ENCODE data around the gene RSPH6A.

DNA sequence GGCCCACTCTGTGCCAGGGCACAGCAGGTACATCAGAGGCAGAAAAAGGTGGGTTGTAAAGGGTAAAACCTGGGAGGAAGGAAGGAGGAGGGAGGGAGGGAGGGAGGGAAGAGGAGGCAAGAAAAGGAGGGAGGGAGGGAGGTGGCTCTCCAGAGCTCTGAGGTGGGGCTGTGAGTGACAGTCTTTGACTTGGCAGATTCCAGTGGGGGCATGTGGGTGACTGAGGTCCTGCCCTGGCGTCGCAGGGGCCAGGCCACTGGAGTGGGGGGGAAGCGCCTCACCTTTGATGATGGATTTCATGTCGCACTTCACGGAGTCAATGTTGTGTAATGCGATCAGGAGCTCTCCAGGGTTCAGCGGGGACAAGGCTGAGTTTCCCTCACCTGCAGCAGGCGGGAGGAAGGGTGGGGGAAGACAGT lies 6.0 kb upstream of the RSPH6A start:
- TF ChIP-seq, protein P1, sequence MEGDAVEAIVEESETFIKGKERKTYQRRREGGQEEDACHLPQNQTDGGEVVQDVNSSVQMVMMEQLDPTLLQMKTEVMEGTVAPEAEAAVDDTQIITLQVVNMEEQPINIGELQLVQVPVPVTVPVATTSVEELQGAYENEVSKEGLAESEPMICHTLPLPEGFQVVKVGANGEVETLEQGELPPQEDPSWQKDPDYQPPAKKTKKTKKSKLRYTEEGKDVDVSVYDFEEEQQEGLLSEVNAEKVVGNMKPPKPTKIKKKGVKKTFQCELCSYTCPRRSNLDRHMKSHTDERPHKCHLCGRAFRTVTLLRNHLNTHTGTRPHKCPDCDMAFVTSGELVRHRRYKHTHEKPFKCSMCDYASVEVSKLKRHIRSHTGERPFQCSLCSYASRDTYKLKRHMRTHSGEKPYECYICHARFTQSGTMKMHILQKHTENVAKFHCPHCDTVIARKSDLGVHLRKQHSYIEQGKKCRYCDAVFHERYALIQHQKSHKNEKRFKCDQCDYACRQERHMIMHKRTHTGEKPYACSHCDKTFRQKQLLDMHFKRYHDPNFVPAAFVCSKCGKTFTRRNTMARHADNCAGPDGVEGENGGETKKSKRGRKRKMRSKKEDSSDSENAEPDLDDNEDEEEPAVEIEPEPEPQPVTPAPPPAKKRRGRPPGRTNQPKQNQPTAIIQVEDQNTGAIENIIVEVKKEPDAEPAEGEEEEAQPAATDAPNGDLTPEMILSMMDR (IDR thresholded peaks at IDR 0.05), result no peak
- TF ChIP-seq, protein P2, sequence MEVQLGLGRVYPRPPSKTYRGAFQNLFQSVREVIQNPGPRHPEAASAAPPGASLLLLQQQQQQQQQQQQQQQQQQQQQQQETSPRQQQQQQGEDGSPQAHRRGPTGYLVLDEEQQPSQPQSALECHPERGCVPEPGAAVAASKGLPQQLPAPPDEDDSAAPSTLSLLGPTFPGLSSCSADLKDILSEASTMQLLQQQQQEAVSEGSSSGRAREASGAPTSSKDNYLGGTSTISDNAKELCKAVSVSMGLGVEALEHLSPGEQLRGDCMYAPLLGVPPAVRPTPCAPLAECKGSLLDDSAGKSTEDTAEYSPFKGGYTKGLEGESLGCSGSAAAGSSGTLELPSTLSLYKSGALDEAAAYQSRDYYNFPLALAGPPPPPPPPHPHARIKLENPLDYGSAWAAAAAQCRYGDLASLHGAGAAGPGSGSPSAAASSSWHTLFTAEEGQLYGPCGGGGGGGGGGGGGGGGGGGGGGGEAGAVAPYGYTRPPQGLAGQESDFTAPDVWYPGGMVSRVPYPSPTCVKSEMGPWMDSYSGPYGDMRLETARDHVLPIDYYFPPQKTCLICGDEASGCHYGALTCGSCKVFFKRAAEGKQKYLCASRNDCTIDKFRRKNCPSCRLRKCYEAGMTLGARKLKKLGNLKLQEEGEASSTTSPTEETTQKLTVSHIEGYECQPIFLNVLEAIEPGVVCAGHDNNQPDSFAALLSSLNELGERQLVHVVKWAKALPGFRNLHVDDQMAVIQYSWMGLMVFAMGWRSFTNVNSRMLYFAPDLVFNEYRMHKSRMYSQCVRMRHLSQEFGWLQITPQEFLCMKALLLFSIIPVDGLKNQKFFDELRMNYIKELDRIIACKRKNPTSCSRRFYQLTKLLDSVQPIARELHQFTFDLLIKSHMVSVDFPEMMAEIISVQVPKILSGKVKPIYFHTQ (CRISPR knock-in tag; IDR thresholded peaks at IDR 0.05), result no peak
- TF ChIP-seq KAT7 (CRISPR knock-in tag; IDR thresholded peaks at IDR 0.05; ENCODE audit: borderline replicate concordance) (no peak), ESRRA (CRISPR knock-in tag; IDR thresholded peaks at IDR 0.05; ENCODE audit: borderline replicate concordance) (no peak), SMAD3 (CRISPR knock-in tag; IDR thresholded peaks at IDR 0.05; ENCODE audit: borderline replicate concordance) (no peak), NFATC4 (CRISPR knock-in tag; IDR thresholded peaks at IDR 0.05) (no peak), SMAD4 (CRISPR knock-in tag; IDR thresholded peaks at IDR 0.05) (no peak)
- TF ChIP-seq, protein P3, sequence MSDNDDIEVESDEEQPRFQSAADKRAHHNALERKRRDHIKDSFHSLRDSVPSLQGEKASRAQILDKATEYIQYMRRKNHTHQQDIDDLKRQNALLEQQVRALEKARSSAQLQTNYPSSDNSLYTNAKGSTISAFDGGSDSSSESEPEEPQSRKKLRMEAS (CRISPR knock-in tag; IDR thresholded peaks at IDR 0.05), result no peak
- TF ChIP-seq, protein P4, sequence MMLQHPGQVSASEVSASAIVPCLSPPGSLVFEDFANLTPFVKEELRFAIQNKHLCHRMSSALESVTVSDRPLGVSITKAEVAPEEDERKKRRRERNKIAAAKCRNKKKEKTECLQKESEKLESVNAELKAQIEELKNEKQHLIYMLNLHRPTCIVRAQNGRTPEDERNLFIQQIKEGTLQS (CRISPR knock-in tag; conservative IDR thresholded peaks at IDR 0.05), result no peak
- TF ChIP-seq, protein P5, sequence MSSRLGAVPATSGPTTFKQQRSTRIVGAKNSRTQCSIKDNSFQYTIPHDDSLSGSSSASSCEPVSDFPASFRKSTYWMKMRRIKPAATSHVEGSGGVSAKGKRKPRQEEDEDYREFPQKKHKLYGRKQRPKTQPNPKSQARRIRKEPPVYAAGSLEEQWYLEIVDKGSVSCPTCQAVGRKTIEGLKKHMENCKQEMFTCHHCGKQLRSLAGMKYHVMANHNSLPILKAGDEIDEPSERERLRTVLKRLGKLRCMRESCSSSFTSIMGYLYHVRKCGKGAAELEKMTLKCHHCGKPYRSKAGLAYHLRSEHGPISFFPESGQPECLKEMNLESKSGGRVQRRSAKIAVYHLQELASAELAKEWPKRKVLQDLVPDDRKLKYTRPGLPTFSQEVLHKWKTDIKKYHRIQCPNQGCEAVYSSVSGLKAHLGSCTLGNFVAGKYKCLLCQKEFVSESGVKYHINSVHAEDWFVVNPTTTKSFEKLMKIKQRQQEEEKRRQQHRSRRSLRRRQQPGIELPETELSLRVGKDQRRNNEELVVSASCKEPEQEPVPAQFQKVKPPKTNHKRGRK (CRISPR knock-in tag; IDR thresholded peaks at IDR 0.05; ENCODE audit: borderline replicate concordance), result no peak
- TF ChIP-seq, protein P6, sequence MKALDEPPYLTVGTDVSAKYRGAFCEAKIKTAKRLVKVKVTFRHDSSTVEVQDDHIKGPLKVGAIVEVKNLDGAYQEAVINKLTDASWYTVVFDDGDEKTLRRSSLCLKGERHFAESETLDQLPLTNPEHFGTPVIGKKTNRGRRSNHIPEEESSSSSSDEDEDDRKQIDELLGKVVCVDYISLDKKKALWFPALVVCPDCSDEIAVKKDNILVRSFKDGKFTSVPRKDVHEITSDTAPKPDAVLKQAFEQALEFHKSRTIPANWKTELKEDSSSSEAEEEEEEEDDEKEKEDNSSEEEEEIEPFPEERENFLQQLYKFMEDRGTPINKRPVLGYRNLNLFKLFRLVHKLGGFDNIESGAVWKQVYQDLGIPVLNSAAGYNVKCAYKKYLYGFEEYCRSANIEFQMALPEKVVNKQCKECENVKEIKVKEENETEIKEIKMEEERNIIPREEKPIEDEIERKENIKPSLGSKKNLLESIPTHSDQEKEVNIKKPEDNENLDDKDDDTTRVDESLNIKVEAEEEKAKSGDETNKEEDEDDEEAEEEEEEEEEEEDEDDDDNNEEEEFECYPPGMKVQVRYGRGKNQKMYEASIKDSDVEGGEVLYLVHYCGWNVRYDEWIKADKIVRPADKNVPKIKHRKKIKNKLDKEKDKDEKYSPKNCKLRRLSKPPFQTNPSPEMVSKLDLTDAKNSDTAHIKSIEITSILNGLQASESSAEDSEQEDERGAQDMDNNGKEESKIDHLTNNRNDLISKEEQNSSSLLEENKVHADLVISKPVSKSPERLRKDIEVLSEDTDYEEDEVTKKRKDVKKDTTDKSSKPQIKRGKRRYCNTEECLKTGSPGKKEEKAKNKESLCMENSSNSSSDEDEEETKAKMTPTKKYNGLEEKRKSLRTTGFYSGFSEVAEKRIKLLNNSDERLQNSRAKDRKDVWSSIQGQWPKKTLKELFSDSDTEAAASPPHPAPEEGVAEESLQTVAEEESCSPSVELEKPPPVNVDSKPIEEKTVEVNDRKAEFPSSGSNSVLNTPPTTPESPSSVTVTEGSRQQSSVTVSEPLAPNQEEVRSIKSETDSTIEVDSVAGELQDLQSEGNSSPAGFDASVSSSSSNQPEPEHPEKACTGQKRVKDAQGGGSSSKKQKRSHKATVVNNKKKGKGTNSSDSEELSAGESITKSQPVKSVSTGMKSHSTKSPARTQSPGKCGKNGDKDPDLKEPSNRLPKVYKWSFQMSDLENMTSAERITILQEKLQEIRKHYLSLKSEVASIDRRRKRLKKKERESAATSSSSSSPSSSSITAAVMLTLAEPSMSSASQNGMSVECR (CRISPR knock-in tag; IDR thresholded peaks at IDR 0.05; ENCODE audit: borderline replicate concordance), result no peak
- TF ChIP-seq, protein P7, sequence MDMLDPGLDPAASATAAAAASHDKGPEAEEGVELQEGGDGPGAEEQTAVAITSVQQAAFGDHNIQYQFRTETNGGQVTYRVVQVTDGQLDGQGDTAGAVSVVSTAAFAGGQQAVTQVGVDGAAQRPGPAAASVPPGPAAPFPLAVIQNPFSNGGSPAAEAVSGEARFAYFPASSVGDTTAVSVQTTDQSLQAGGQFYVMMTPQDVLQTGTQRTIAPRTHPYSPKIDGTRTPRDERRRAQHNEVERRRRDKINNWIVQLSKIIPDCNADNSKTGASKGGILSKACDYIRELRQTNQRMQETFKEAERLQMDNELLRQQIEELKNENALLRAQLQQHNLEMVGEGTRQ (CRISPR knock-in tag; IDR thresholded peaks at IDR 0.05), result no peak
- TF ChIP-seq, protein P8, sequence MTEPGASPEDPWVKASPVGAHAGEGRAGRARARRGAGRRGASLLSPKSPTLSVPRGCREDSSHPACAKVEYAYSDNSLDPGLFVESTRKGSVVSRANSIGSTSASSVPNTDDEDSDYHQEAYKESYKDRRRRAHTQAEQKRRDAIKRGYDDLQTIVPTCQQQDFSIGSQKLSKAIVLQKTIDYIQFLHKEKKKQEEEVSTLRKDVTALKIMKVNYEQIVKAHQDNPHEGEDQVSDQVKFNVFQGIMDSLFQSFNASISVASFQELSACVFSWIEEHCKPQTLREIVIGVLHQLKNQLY (CRISPR knock-in tag; IDR thresholded peaks at IDR 0.05), result no peak
- TF ChIP-seq, protein P9, sequence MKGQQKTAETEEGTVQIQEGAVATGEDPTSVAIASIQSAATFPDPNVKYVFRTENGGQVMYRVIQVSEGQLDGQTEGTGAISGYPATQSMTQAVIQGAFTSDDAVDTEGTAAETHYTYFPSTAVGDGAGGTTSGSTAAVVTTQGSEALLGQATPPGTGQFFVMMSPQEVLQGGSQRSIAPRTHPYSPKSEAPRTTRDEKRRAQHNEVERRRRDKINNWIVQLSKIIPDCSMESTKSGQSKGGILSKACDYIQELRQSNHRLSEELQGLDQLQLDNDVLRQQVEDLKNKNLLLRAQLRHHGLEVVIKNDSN (CRISPR knock-in tag; IDR thresholded peaks at IDR 0.05), result no peak

All from WTC11 (cell line).